BJ (cell line): ENCODE data around the gene UBE2D1. TPM values are rescaled to one million over a fixed set of nuclear protein-coding genes. Genes with fewer than 3 reads are reported as not detected.

Source experiments
- CTCF ChIA-PET: fragments of 350-600 bp; formaldehyde crosslinking; extraction: SDS; loops from one replicate; lab custom pipeline; 2021; ENCODE audit warnings: antibody characterized with exemption, inconsistent platforms; lab: Yijun Ruan, JAX
- POLR2A ChIA-PET: fragments of 300-600 bp; sonication (Branson Sonifier 250); formaldehyde crosslinking; extraction: SDS; loops from one replicate; lab custom pipeline; 2021; ENCODE audit warnings: antibody characterized with exemption; lab: Charles Lee
- DNase-seq: peaks from one replicate; pipeline ENCODE4 v3.0.0-alpha.2; 2011; ENCODE audit warnings: low read depth
- H3K27me3 ChIP-seq: 2 replicates; pipeline ENCODE4 v1.6.0; 2011; ENCODE audit warnings: low read length; ENCODE audit not compliant: control insufficient read depth, insufficient read depth
- H3K36me3 ChIP-seq: 2 replicates; pipeline ENCODE4 v1.5.1; 2011; ENCODE audit warnings: low read length; ENCODE audit not compliant: control insufficient read depth, insufficient read depth
- H3K4me3 ChIP-seq: 2 replicates; pipeline ENCODE4 v1.5.1; 2011; ENCODE audit warnings: low read depth, mild to moderate bottlenecking, control low read depth, low read length
- CTCF ChIP-seq: IDR thresholded peaks from 2 replicates; pipeline ENCODE4 v1.5.1; 2011; ENCODE audit warnings: low read depth, mild to moderate bottlenecking, control low read depth, inconsistent platforms, low read length, moderate library complexity; ENCODE audit not compliant: insufficient read depth
- polyA plus RNA-seq: library from polyadenylated mRNA; depleted of rRNA; stranded (reverse); fragments of >200 nt; gene quantifications from 2 replicates; pipeline ENCODE4 v1.2.3, GENCODE V29; 2011

UBE2D1 gene
- polyA plus RNA-seq, 1 experiment, result 7.7 TPM

- ChIA-PET CTCF (interaction anchor here (0.7 to 2.0 kb wide), 3 partner anchors 18 to 46 kb away, joined by 3 to 5 read pairs (median 3); no protein-coding TSS in a partner anchor), POLR2A (no interaction called here)
- no peak for DNase-seq
- no peak for TF ChIP-seq CTCF
- Histone ChIP-seq H3K27me3 (peaks cover 3% of the 10 kb centered on the region), H3K4me3 (peak overlapping the region; percentile 96), H3K36me3 (no peaks in the 10 kb centered on the region)
Measured at GRCh38 chr10:58335306-58336005, 650 bp downstream of the UBE2D1 start.

- Histone ChIP-seq H3K36me3 (no peaks in the 10 kb centered on the region), H3K4me3 (no peak overlapping the region; the same call in 1 of the 2 replicates), H3K27me3 (no peaks in the 10 kb centered on the region; the same call in 1 of the 2 replicates)
- CTCF ChIA-PET, result interaction anchor here (0.7 kb wide), 1 partner anchor 46 kb away, joined by 3 read pairs; no protein-coding TSS in a partner anchor
- POLR2A ChIA-PET, result no interaction called here
- DNase-seq, result no peak
- TF ChIP-seq CTCF, result no peak
Measured at GRCh38 chr10:58336242-58336641, 1.4 kb downstream of the UBE2D1 start.

GRCh38 chr10:58341422-58341821, 6.6 kb downstream of the UBE2D1 start:
- TF ChIP-seq CTCF, result no peak
- Histone ChIP-seq H3K36me3 (no peaks in the 10 kb centered on the region), H3K27me3 (no peaks in the 10 kb centered on the region), H3K4me3 (no peak overlapping the region)
- DNase-seq, result no peak
- ChIA-PET POLR2A (no interaction called here), CTCF (no interaction called here)

GRCh38 chr10:58341947-58342346, 7.1 kb downstream of the UBE2D1 start:
- TF ChIP-seq CTCF, result no peak
- H3K36me3 ChIP-seq, result no peaks in the 10 kb centered on the region
- H3K27me3 ChIP-seq, result no peaks in the 10 kb centered on the region
- no peak overlapping the region for H3K4me3 ChIP-seq
- ChIA-PET CTCF (no interaction called here), POLR2A (no interaction called here)
- no peak for DNase-seq

GRCh38 chr10:58347967-58348366, 13.2 kb downstream of the UBE2D1 start:
- H3K4me3 ChIP-seq, result no peak overlapping the region
- no peaks in the 10 kb centered on the region for H3K27me3 ChIP-seq
- no peaks in the 10 kb centered on the region for H3K36me3 ChIP-seq
- POLR2A ChIA-PET, result no interaction called here
- no peak for TF ChIP-seq CTCF
- CTCF ChIA-PET, result interaction anchor here (0.6 kb wide), 1 partner anchor 46 kb away, joined by 3 read pairs; no protein-coding TSS in a partner anchor
- DNase-seq, result no peak
